Suprapubic skin (tissue), 4 donors: Measurements from ENCODE around the gene KTN1.

Source experiments
- CTCF ChIP-seq, 2 donors: fragments of 200-600 bp in 1 of 2; fragments of 450-650 bp in 1 of 2; sonication (generic) in 1 of 2; IDR thresholded peaks; one replicate each; pipeline ENCODE4 v1.5.1; 2016 to 2019; ENCODE audit warnings: antibody characterized with exemption in 2 of 2, mild to moderate bottlenecking in 1 of 2, moderate library complexity in 1 of 2
- POLR2A ChIP-seq, 2 donors: fragments of 450-650 bp; IDR thresholded peaks; one replicate each; pipeline ENCODE4 v1.6.1; 2017; ENCODE audit warnings: antibody characterized with exemption in 2 of 2, mild to moderate bottlenecking in 2 of 2, moderate library complexity in 2 of 2
- POLR2AphosphoS5 ChIP-seq, 3 donors: sonication (generic); formaldehyde crosslinking; IDR thresholded peaks; one replicate each; pipeline ENCODE4 v1.6.1; 2017; ENCODE audit warnings: antibody characterized with exemption in 3 of 3

DNA sequence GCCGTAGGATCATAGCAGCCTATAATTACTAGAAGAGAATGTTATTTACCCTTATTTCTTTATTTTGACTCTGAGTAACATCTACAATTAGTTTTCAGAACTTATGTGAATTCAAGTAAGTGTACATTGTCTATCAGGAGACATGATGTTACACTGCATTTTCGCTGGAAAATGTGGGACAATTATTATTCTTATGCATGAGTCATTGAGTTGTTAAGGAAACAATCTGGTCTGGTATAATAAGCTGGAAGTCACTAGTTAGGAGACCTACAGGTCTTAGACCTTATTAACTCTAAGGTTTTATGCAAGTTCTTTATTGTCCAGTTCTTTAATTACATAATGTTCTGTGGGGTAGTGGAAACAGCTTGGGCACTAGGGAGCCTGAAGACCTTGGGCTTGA is 5.8 kb downstream of the KTN1 start:
- TF ChIP-seq CTCF (IDR thresholded peaks at IDR 0.05) (no peak), POLR2A (IDR thresholded peaks at IDR 0.05) (no peak), POLR2AphosphoS5 (IDR thresholded peaks at IDR 0.05) (no peak)
